Loucy (cell line): ENCODE results near the gene TRUB2.

Experiments
- EZH2phosphoT487 ChIP-seq: fragments of 200-600 bp; IDR thresholded peaks from 2 replicates; pipeline ENCODE4 v1.6.1; 2018; ENCODE audit warnings: antibody characterized with exemption, mild to moderate bottlenecking, moderate library complexity, borderline replicate concordance
- TF ChIP-seq, protein P1 (sequence below): fragments of 200-600 bp; sonication (generic); conservative IDR thresholded peaks from 2 replicates; pipeline ENCODE4 v1.5.1; 2014; ENCODE audit warnings: mild to moderate bottlenecking, antibody characterized with exemption, low read length

- TF ChIP-seq, protein P1, sequence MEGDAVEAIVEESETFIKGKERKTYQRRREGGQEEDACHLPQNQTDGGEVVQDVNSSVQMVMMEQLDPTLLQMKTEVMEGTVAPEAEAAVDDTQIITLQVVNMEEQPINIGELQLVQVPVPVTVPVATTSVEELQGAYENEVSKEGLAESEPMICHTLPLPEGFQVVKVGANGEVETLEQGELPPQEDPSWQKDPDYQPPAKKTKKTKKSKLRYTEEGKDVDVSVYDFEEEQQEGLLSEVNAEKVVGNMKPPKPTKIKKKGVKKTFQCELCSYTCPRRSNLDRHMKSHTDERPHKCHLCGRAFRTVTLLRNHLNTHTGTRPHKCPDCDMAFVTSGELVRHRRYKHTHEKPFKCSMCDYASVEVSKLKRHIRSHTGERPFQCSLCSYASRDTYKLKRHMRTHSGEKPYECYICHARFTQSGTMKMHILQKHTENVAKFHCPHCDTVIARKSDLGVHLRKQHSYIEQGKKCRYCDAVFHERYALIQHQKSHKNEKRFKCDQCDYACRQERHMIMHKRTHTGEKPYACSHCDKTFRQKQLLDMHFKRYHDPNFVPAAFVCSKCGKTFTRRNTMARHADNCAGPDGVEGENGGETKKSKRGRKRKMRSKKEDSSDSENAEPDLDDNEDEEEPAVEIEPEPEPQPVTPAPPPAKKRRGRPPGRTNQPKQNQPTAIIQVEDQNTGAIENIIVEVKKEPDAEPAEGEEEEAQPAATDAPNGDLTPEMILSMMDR = no peak
- no peak for TF ChIP-seq EZH2phosphoT487
Measured at GRCh38 chr9:128358090-128358489, 35.8 kb upstream of the TRUB2 start.
